ENCODE measurements around the gene DCAF4. TPM values are rescaled to one million over a fixed set of nuclear protein-coding genes. Genes with fewer than 3 reads are reported as not detected.
A peak's percentile ranks its signal among the peaks of the same experiment; 100 is the strongest.

The DCAF4 gene
- total RNA-seq, 4 donors from 2014 or later, result 15.7 to 50.1 (median 16.4) TPM

- peak; percentile 99 for ATAC-seq (ENCODE audit: low FRiP score)
- peak; percentile 96 for DNase-seq (ENCODE audit: low spot score)
- TF ChIP-seq CTCF (IDR thresholded peaks at IDR 0.05), result no peak
These were observed 32.5 kb upstream of the DCAF4 start, which contains the start of gene DPF3 for GRCh38 chr14:72893636-72894322. Gene DPF3, minus strand, starts transcription at chr14:72894101. Its CDS starts 13 bp downstream, at chr14:72894088.

GRCh38 chr14:72894323-72894622 lies 32.0 kb upstream of the DCAF4 start:
- no peak for TF ChIP-seq CTCF (IDR thresholded peaks at IDR 0.05)
- ATAC-seq (ENCODE audit: low FRiP score), result no peak

GRCh38 chr14:72894623-72895378 lies 31.5 kb upstream of the DCAF4 start:
- no peak for TF ChIP-seq CTCF (IDR thresholded peaks at IDR 0.05)
- DNase-seq (ENCODE audit: low spot score) (no peak), ATAC-seq (ENCODE audit: low FRiP score) (no peak)

More at GRCh38 chr14:72894323-72894622, 32.0 kb upstream of the DCAF4 start:
- DNase-seq (ENCODE audit: low spot score), result no peak

- no peak for TF ChIP-seq CTCF (IDR thresholded peaks at IDR 0.05)
- ATAC-seq (ENCODE audit: low FRiP score), result no peak
- no peak for DNase-seq (ENCODE audit: low spot score)
These were observed 27.8 kb upstream of the DCAF4 start for GRCh38 chr14:72898448-72898847.

- no peak for TF ChIP-seq CTCF (IDR thresholded peaks at IDR 0.05)
- no peak for ATAC-seq (ENCODE audit: low FRiP score)
- DNase-seq (ENCODE audit: low spot score), result no peak
These were observed 24.9 kb upstream of the DCAF4 start for GRCh38 chr14:72901361-72901760.

- ATAC-seq (ENCODE audit: low FRiP score) (no peak), DNase-seq (ENCODE audit: low spot score) (no peak)
- no peak for TF ChIP-seq CTCF (IDR thresholded peaks at IDR 0.05)
These were observed 23.3 kb upstream of the DCAF4 start for GRCh38 chr14:72902801-72903530.
